Measurements from ENCODE around the gene TFPI.
"Not testable (repeated sequence)": the region's sequence is repeated elsewhere in the genome, so short reads cannot be mapped to it uniquely, and the experiment has no call there.

TFPI gene

DNA sequence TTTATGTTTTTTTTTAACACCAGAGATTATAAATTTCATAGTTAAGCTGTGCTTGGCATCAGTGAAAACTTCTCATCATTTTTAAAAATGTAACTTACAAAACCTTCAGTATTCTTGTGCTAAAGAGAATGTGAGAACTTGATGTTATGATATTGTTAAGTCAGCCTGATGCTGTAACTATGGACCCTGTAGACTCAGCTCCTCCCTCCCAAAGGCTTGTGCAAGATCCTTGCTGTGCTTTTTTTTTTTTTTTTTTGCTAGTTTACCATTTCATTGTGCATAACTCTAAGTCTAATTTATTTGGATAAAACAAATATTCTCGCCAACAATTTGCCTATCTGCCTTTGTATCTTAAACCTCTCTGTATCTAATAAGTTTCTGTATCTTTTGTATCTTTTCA, 12.9 kb upstream of the TFPI start:
- H3K27me3 ChIP-seq (replicated peaks; ENCODE audit: control insufficient read depth, insufficient read depth, low read length): no peaks in the 10 kb centered on the region
- no peaks in the 10 kb centered on the region for H3K36me3 ChIP-seq (ENCODE audit: control insufficient read depth, insufficient read depth, low read length)
- TF ChIP-seq, protein P1, sequence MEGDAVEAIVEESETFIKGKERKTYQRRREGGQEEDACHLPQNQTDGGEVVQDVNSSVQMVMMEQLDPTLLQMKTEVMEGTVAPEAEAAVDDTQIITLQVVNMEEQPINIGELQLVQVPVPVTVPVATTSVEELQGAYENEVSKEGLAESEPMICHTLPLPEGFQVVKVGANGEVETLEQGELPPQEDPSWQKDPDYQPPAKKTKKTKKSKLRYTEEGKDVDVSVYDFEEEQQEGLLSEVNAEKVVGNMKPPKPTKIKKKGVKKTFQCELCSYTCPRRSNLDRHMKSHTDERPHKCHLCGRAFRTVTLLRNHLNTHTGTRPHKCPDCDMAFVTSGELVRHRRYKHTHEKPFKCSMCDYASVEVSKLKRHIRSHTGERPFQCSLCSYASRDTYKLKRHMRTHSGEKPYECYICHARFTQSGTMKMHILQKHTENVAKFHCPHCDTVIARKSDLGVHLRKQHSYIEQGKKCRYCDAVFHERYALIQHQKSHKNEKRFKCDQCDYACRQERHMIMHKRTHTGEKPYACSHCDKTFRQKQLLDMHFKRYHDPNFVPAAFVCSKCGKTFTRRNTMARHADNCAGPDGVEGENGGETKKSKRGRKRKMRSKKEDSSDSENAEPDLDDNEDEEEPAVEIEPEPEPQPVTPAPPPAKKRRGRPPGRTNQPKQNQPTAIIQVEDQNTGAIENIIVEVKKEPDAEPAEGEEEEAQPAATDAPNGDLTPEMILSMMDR (IDR thresholded peaks at IDR 0.05; ENCODE audit: insufficient read depth, low read length, poor library complexity, severe bottlenecking): no peak
- H3K4me3 ChIP-seq (replicated peaks; ENCODE audit: low read depth, low read length): no peak overlapping the region
- no peak for DNase-seq (ENCODE audit: extremely low read depth, insufficient read length)

DNA sequence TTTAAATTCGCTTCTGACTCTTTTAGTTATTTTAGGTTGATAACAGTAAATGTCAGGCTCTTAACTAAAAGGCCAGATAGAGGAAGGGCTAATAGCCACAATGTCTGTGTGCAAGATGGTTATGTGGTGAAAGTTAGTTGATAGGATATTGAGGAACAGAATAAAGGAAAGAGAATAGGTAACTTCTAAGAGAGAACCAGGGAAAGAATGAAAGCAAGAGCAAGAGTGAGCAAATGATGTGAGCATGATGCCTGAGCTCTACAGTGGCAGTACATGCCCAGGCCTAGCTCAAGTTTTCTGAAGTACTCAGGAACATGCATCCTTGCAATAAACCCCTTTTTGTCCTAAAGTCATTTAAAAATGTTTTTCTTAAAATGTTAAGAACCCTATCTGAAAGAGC, 12.5 kb upstream of the TFPI start:
- TF ChIP-seq, protein P1 (IDR thresholded peaks at IDR 0.05; ENCODE audit: insufficient read depth, low read length, poor library complexity, severe bottlenecking): no peak
- Histone ChIP-seq H3K36me3 (ENCODE audit: control insufficient read depth, insufficient read depth, low read length) (no peaks in the 10 kb centered on the region), H3K4me3 (replicated peaks; ENCODE audit: low read depth, low read length) (no peak overlapping the region), H3K27me3 (replicated peaks; ENCODE audit: control insufficient read depth, insufficient read depth, low read length) (no peaks in the 10 kb centered on the region)
- DNase-seq (ENCODE audit: extremely low read depth, insufficient read length): no peak

DNA sequence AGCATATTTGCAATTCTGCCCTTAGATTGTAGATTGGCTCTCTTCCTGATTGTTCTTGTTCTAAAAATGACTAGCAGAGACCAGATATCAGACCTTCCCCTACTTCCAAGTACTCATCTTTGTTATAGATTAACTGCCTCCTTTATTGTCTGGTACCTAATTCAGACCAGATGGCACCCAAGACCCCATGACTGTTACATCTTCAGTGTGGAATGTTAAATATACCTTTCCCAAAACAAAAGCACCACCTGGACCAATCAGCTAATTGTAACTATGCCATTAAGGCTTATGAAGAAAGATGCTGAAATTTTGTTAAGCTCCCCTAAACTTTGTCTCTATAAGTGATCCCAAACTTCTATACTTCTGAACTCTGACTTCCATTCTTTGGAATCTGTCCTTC, 12.0 kb upstream of the TFPI start:
- DNase-seq (ENCODE audit: extremely low read depth, insufficient read length): no peak
- TF ChIP-seq, protein P1 (IDR thresholded peaks at IDR 0.05; ENCODE audit: insufficient read depth, low read length, poor library complexity, severe bottlenecking): no peak
- Histone ChIP-seq H3K27me3 (replicated peaks; ENCODE audit: control insufficient read depth, insufficient read depth, low read length) (no peaks in the 10 kb centered on the region), H3K4me3 (replicated peaks; ENCODE audit: low read depth, low read length) (no peak overlapping the region), H3K36me3 (ENCODE audit: control insufficient read depth, insufficient read depth, low read length) (no peaks in the 10 kb centered on the region)

DNA sequence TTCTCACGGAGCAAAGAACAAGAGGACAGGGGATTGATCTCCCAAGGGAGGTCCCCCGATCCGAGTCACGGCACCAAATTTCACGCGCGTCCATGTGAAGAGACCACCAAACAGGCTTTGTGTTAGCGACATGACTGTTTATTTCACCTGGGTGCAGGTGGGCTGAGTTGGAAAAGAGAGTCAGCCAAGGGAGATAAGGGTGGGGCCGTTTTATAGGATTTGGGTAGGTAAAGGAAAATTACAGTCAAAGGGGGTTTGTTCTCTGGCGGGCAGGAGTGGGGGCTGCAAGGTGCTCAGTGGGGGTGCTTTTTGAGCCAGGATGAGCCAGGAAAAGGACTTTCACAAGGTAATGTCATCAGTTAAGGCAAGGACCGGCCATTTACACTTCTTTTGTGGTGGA, 11.4 kb upstream of the TFPI start:
- H3K4me3 ChIP-seq (replicated peaks; ENCODE audit: low read depth, low read length); DNase-seq (ENCODE audit: extremely low read depth, insufficient read length); H3K27me3 ChIP-seq (replicated peaks; ENCODE audit: control insufficient read depth, insufficient read depth, low read length); H3K36me3 ChIP-seq (ENCODE audit: control insufficient read depth, insufficient read depth, low read length): not testable (repeated sequence)

DNA sequence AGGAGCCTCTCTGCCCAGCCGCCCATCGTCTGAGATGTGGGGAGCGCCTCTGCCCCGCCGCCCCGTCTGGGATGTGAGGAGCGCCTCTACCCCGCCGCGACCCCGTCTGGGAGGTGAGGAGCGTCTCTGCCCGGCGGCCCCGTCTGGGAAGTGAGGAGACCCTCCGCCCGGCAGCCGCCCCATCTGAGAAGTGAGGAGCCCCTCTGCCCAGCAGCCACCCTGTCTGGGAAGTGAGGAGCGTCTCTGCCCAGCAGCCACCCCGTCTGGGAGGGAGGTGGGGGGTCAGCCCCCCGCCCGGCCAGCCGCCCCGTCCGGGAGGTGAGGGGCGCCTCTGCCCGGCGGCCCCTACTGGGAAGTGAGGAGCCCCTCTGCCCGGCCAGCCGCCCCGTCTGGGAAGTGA, 2.3 kb upstream of the TFPI start:
- H3K36me3 ChIP-seq (ENCODE audit: control insufficient read depth, insufficient read depth, low read length); H3K27me3 ChIP-seq (replicated peaks; ENCODE audit: control insufficient read depth, insufficient read depth, low read length); H3K4me3 ChIP-seq (replicated peaks; ENCODE audit: low read depth, low read length); DNase-seq (ENCODE audit: extremely low read depth, insufficient read length): not testable (repeated sequence)

DNA sequence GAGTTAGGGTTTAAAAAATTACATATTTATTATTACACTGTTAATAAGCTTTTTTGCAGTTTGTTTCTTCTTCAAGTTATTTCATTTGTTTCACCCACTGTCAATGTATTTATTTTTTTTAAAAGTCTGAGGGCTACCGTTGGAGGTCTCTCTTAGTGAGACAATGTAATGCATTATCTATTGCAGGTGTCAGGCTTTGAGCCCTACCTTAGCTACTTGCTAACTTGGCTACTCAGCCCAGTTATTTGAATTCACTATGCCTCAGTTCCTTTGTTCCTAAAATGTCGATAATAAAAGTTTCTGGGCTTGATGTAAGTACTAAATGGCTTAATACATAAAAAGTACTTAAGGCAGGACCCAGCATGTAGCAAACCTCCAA, 458 bp upstream of the TFPI start:
- Histone ChIP-seq H3K4me3 (replicated peaks; ENCODE audit: low read depth, low read length) (no peak overlapping the region), H3K27me3 (replicated peaks; ENCODE audit: control insufficient read depth, insufficient read depth, low read length) (no peaks in the 10 kb centered on the region), H3K36me3 (ENCODE audit: control insufficient read depth, insufficient read depth, low read length) (no peaks in the 10 kb centered on the region)
- TF ChIP-seq, protein P1 (IDR thresholded peaks at IDR 0.05; ENCODE audit: insufficient read depth, low read length, poor library complexity, severe bottlenecking): no peak
- DNase-seq (ENCODE audit: extremely low read depth, insufficient read length): no peak

DNA sequence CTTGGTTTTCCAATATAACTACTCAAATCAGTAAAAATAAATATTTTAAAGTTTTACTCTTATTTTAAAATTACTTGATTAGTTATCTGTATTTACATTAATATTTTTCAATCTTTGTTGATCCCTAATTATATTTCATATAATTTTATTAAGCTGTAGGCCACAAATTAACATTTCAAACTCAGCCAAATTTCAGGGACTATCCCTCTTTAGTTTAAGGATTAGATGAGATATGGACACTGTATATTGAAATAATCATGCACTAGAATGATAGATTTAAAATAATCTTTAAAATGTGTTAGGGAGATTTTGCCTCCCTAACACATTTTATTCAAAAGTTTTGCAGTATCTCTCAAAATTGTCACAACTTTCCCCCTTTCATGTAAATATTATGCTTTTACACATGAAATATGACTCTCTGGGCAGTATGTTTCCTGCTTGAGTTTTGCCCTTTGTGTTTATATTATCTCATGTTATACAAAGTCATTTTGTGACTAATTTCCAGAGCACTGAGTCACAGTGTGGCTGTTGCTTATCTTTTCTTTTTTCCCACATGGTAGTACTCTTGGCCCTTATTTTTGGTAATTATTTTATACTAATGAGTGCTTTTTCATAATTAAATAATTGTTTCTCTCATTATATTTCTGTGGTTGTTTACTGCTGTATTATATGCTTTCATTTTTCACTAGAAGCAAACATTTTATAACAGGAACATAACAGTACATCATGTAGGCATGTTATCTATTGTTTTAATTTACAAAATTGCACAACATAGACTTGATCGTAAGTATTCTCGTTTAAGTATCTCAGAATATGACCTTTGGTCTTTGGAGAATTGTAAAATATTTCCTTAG, 1.2 kb downstream of the TFPI start:
- Histone ChIP-seq H3K4me3 (replicated peaks; ENCODE audit: low read depth, low read length) (no peak overlapping the region), H3K36me3 (ENCODE audit: control insufficient read depth, insufficient read depth, low read length) (no peaks in the 10 kb centered on the region)
- no peak for DNase-seq (ENCODE audit: extremely low read depth, insufficient read length)

More for the DNA sequence above, 1.2 kb downstream of the TFPI start:
- no peaks in the 10 kb centered on the region for H3K27me3 ChIP-seq (replicated peaks; ENCODE audit: control insufficient read depth, insufficient read depth, low read length)
- TF ChIP-seq, protein P1 (IDR thresholded peaks at IDR 0.05; ENCODE audit: insufficient read depth, low read length, poor library complexity, severe bottlenecking): no peak

Measured in GM06990 (cell line).